OCI-LY3 (cell line): Measurements from ENCODE around the gene SOAT1.

Source experiments
- CTCF ChIP-seq: fragments of 200-600, 300-600 bp; sonication (generic); IDR thresholded peaks from 2 replicates; pipeline ENCODE4 v1.5.1; 2014; ENCODE audit warnings: antibody characterized with exemption, low read length, low read depth
- EZH2phosphoT487 ChIP-seq: fragments of 200-600 bp; shearing (Covaris generic); IDR thresholded peaks from 2 replicates; pipeline ENCODE4 v1.6.1; 2018; ENCODE audit warnings: antibody characterized with exemption, mixed run types, low read depth

- no peak for TF ChIP-seq CTCF
- no peak for TF ChIP-seq EZH2phosphoT487
Measured at GRCh38 chr1:179384027-179384426, 90.4 kb downstream of the SOAT1 start.
